ENCODE measurements around the gene FCHO2. TPM values are rescaled to one million over a fixed set of nuclear protein-coding genes. Genes with fewer than 3 reads are reported as not detected.

FCHO2 gene
- total RNA-seq, 1 donor, result 18.8 TPM

DNA sequence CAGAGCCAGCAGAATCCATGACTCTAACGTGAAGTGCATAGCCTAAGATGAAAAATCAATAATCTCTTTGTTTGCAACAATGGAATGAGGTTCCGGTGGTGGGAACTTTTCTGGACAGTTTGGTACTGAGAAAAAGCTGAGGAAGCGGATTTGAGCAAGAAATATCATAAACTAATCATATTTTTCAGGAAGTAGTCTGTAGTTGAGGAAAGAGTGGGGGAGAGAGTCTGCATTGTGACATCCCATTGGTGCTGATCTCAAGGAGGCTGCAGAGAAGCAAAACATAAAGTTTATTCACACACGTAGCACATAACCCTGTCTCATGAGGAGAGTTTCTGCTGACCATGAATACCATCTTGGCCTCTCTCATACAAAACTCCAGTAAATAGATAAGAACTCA is 15.8 kb upstream of the FCHO2 start:
- H3K4me3 ChIP-seq (ENCODE audit: low read depth, low read length), result no peak overlapping the region
- no peak for DNase-seq (ENCODE audit: low read depth)
- TF ChIP-seq, protein P1, sequence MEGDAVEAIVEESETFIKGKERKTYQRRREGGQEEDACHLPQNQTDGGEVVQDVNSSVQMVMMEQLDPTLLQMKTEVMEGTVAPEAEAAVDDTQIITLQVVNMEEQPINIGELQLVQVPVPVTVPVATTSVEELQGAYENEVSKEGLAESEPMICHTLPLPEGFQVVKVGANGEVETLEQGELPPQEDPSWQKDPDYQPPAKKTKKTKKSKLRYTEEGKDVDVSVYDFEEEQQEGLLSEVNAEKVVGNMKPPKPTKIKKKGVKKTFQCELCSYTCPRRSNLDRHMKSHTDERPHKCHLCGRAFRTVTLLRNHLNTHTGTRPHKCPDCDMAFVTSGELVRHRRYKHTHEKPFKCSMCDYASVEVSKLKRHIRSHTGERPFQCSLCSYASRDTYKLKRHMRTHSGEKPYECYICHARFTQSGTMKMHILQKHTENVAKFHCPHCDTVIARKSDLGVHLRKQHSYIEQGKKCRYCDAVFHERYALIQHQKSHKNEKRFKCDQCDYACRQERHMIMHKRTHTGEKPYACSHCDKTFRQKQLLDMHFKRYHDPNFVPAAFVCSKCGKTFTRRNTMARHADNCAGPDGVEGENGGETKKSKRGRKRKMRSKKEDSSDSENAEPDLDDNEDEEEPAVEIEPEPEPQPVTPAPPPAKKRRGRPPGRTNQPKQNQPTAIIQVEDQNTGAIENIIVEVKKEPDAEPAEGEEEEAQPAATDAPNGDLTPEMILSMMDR (IDR thresholded peaks at IDR 0.05; ENCODE audit: insufficient read depth, low read length), result no peak

DNA sequence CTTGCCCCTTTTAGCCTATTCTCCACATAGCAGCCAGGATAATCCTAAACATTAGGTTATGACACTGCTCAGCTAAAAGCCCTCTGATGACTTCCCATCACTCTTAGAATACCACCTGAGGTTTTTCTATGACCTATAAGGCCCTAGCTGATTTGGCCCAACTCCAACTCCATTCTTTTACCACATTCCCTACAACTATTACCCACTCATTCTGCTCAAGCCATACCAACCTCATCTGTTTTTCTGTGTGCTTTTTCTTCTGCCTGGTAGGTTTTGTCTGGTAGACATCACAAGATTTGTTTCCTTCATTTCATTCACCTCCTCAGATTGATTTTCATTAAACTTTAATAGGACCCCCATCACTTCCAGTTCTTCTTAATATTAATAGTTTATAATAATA is 12.5 kb upstream of the FCHO2 start:
- TF ChIP-seq, protein P1 (IDR thresholded peaks at IDR 0.05; ENCODE audit: insufficient read depth, low read length), result no peak
- H3K4me3 ChIP-seq (ENCODE audit: low read depth, low read length), result no peak overlapping the region
- no peak for DNase-seq (ENCODE audit: low read depth)

DNA sequence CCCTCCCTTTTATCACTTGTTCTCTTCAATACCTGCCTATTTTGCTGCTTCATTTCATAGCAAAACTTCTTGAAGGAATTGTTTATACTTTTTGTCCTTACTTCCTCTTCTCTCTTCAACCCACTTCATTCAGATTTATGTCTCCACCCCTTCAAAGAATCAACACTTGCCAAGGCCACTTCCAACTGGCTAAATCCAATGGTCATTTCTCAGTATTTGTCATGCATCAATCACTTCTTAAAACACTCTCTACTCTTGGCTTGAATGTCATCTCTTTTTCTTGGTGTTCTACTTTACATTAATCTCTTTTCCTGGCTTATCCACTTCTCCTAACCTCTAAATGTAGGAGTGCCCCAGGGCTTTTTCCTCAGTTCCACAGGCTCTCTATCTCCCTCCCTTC is 8.3 kb upstream of the FCHO2 start:
- no peak overlapping the region for H3K4me3 ChIP-seq (ENCODE audit: low read depth, low read length)
- DNase-seq (ENCODE audit: low read depth), result no peak
- TF ChIP-seq, protein P1 (IDR thresholded peaks at IDR 0.05; ENCODE audit: insufficient read depth, low read length), result no peak

DNA sequence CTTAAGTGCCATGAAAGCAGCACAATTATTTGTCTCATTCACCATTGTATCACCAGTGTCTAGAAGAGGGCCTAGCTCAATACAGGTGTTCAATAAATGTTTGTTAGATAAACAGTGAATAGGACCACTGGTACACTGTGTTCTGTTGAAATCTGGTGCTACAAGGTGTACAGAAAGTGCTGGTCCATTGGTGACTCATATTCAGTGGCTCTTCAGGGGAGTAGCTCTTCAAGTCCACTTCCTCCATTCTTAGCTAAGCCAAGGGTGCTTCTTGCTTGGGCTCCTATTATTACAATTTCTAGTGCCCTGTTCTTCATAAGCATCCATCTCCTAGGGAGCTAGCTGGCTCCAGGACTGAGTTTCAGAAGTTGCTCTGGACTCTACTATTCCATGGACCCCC is 6.4 kb upstream of the FCHO2 start:
- H3K4me3 ChIP-seq (ENCODE audit: low read depth, low read length), result no peak overlapping the region
- TF ChIP-seq, protein P1 (IDR thresholded peaks at IDR 0.05; ENCODE audit: insufficient read depth, low read length), result no peak
- DNase-seq (ENCODE audit: low read depth), result no peak

DNA sequence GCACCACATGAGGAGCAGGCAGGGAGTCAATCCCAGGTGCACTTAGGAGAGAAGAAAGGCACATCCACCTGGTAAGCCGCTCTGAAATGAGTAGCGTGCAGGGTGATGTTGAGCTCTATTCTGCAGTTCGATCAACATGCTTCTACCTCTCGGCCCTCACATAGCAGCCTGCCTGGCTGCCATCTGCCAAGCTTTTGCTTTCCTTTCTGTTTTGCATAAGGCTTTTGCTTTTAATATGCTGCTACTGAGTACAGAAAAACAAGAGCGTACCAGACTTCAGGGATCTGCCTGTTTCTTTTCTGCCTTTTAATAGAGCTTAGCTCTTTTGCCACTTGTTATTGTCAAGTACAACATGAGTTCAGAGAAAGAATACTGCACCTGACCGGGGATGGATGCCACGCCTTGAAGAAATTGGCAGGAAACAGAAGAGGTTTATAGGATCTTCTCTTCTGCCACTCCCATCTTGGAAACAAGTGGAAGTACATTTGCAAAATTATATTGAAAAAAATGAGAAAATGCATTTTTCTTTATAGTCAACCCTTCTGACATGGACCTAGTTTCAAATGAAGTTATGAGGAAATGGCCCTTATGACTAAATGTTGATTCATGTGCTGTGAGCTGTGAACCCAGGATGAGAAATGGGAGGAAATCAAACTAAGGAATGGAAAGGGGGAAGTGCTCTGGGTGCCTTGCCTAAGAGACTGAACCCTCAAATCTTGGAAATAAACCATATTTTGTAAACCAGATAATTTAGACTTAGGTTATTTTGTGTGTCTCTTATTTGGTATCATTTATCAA is 4.0 kb upstream of the FCHO2 start:
- TF ChIP-seq, protein P1 (IDR thresholded peaks at IDR 0.05; ENCODE audit: insufficient read depth, low read length), result no peak
- peak; percentile 84 for DNase-seq (ENCODE audit: low read depth)
- H3K4me3 ChIP-seq (ENCODE audit: low read depth, low read length), result no peak overlapping the region

DNA sequence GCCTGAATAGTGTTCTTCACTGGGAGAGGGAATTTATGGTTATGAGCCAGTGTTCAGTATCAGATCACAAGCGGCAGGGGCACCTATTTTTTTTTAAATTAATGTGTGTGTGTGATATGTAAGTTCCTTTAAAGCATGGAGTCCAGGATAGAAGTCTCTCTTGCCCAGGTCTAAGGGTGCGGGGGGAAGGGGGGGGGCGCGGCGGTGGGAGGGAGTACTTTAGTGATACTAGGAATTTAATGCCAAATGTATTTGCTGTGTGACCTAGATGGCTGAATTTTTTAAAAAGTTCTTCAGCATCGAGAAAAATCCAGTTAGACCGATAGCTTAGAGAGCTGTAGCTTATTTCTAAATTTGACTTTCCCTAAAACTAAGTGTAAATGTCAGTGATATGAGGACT is 1.5 kb upstream of the FCHO2 start:
- TF ChIP-seq, protein P1 (IDR thresholded peaks at IDR 0.05; ENCODE audit: insufficient read depth, low read length), result no peak
- DNase-seq (ENCODE audit: low read depth), result no peak
- no peak overlapping the region for H3K4me3 ChIP-seq (ENCODE audit: low read depth, low read length)

Measured in fibroblast of the aortic adventitia (primary cell).